HPDE6-E6E7 (cell line): ENCODE measurements around the gene CAMTA1.

Experiments used
- DNase-seq: peaks from one replicate; pipeline ENCODE4 v3.0.0; 2011; ENCODE audit warnings: missing footprints; ENCODE audit errors: extremely low spot score

CAMTA1 gene

GRCh38 chr1:7430047-7430608 lies 644.9 kb downstream of the CAMTA1 start:
- DNase-seq: no peak

GRCh38 chr1:7430691-7431090 lies 645.4 kb downstream of the CAMTA1 start:
- DNase-seq: no peak

- no peak for DNase-seq
These were observed 647.0 kb downstream of the CAMTA1 start for GRCh38 chr1:7432102-7432899.

GRCh38 chr1:7432900-7433380 lies 647.7 kb downstream of the CAMTA1 start:
- no peak for DNase-seq

GRCh38 chr1:7434566-7434965 lies 649.3 kb downstream of the CAMTA1 start:
- no peak for DNase-seq

GRCh38 chr1:7435276-7436055 lies 650.2 kb downstream of the CAMTA1 start:
- DNase-seq: no peak

GRCh38 chr1:7436056-7437005 lies 651.1 kb downstream of the CAMTA1 start:
- DNase-seq: no peak

- no peak for DNase-seq
These were observed 651.8 kb downstream of the CAMTA1 start for GRCh38 chr1:7437036-7437435.

- no peak for DNase-seq
These were observed 652.5 kb downstream of the CAMTA1 start for GRCh38 chr1:7437608-7438395.

GRCh38 chr1:7438396-7438785 lies 653.1 kb downstream of the CAMTA1 start:
- no peak for DNase-seq

- no peak for DNase-seq
These were observed 653.8 kb downstream of the CAMTA1 start for GRCh38 chr1:7438921-7439655.

GRCh38 chr1:7440154-7440553 lies 654.9 kb downstream of the CAMTA1 start:
- no peak for DNase-seq

GRCh38 chr1:7441143-7441841 lies 656.0 kb downstream of the CAMTA1 start:
- DNase-seq: no peak

GRCh38 chr1:7442036-7442435 lies 656.8 kb downstream of the CAMTA1 start:
- no peak for DNase-seq

GRCh38 chr1:7442918-7443317 lies 657.7 kb downstream of the CAMTA1 start:
- no peak for DNase-seq

GRCh38 chr1:7444363-7444762 lies 659.1 kb downstream of the CAMTA1 start:
- no peak for DNase-seq

- no peak for DNase-seq
These were observed 661.8 kb downstream of the CAMTA1 start for GRCh38 chr1:7447093-7447492.

GRCh38 chr1:7447736-7448135 lies 662.5 kb downstream of the CAMTA1 start:
- no peak for DNase-seq

GRCh38 chr1:7448986-7449385 lies 663.7 kb downstream of the CAMTA1 start:
- no peak for DNase-seq
